NB4 (cell line): ENCODE results near the gene SLK.
A peak's percentile ranks its signal among the peaks of the same experiment; 100 is the strongest.

Experiments
- DNase-seq: peaks from one replicate; pipeline ENCODE4 v3.0.0; 2010; ENCODE audit warnings: low read depth
- H3K4me3 ChIP-seq: one replicate; pipeline ENCODE4 v1.5.1; 2011; ENCODE audit warnings: mild to moderate bottlenecking, low read depth, low read length, moderate library complexity
- MYC ChIP-seq: IDR thresholded peaks from 2 replicates; pipeline ENCODE4 v1.6.1; 2011; ENCODE audit warnings: low read depth, low read length
- POLR2A ChIP-seq: IDR thresholded peaks from 2 replicates; pipeline ENCODE4 v1.6.1; 2011; ENCODE audit warnings: mild to moderate bottlenecking; ENCODE audit not compliant: insufficient read length; ENCODE audit errors: extremely low read depth
- TF ChIP-seq, protein P1 (sequence below): IDR thresholded peaks from one replicate; pipeline ENCODE4 v1.5.1; 2012; ENCODE audit warnings: low read depth, low read length
- TF ChIP-seq, protein P2 (sequence below): IDR thresholded peaks from 2 replicates; pipeline ENCODE4 v1.6.1; 2011; ENCODE audit warnings: low read depth, low read length

SLK gene

DNA sequence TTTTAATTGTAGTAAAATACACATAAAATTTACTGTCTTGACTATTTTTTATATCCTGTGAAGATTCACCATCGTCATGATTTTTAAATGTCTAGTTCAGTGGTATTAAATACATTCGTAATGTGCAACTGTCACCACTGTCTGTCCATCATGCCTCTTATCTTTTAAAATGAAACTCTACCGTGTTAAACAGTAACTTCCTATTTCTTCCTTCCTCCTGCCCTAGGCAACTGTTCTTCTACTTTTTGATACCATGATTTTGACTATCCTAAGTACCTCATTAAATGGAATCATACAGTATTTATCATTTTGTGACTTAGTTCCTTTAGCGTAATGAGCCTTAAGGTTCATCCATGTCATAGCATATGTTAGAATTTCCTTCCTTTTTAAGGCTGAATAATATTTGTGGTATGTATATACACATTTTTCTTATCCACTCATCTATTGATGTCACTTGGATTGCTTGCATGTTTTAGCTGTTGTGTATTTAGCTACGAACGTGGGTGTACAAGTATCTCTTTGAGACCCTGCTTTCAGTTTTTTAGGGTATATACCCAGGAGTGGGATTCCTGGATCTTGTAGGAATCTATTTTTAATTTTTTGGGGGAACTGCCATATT is 13.5 kb downstream of the SLK start:
- peak; percentile 39 for DNase-seq
- TF ChIP-seq MYC (no peak), POLR2A (no peak)
- TF ChIP-seq, protein P1, sequence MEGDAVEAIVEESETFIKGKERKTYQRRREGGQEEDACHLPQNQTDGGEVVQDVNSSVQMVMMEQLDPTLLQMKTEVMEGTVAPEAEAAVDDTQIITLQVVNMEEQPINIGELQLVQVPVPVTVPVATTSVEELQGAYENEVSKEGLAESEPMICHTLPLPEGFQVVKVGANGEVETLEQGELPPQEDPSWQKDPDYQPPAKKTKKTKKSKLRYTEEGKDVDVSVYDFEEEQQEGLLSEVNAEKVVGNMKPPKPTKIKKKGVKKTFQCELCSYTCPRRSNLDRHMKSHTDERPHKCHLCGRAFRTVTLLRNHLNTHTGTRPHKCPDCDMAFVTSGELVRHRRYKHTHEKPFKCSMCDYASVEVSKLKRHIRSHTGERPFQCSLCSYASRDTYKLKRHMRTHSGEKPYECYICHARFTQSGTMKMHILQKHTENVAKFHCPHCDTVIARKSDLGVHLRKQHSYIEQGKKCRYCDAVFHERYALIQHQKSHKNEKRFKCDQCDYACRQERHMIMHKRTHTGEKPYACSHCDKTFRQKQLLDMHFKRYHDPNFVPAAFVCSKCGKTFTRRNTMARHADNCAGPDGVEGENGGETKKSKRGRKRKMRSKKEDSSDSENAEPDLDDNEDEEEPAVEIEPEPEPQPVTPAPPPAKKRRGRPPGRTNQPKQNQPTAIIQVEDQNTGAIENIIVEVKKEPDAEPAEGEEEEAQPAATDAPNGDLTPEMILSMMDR: no peak
- TF ChIP-seq, protein P2, sequence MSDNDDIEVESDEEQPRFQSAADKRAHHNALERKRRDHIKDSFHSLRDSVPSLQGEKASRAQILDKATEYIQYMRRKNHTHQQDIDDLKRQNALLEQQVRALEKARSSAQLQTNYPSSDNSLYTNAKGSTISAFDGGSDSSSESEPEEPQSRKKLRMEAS: no peak
- no peak overlapping the region for H3K4me3 ChIP-seq

DNA sequence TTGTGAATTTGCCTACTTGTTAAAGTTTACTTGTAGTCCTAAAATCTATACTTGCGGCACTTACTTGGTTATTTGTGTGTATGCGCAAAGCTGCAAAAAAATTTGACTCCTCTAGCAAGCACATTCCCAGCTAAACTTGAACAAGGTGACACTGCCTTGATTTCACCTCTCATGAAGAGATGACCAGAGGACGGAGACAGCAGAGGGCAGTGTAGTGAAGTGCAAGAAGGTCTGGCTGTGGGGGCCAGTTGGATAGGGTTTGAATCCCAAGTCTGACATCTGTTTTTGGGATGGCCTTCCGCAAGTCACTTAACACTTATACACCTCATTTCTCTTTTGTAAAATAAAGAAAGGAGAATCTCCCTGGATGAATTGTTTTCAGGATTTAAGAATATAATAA is 15.7 kb downstream of the SLK start:
- no peak overlapping the region for H3K4me3 ChIP-seq
- TF ChIP-seq MYC (no peak), POLR2A (no peak)
- TF ChIP-seq, protein P1: no peak
- TF ChIP-seq, protein P2: no peak
- DNase-seq: peak; percentile 33

DNA sequence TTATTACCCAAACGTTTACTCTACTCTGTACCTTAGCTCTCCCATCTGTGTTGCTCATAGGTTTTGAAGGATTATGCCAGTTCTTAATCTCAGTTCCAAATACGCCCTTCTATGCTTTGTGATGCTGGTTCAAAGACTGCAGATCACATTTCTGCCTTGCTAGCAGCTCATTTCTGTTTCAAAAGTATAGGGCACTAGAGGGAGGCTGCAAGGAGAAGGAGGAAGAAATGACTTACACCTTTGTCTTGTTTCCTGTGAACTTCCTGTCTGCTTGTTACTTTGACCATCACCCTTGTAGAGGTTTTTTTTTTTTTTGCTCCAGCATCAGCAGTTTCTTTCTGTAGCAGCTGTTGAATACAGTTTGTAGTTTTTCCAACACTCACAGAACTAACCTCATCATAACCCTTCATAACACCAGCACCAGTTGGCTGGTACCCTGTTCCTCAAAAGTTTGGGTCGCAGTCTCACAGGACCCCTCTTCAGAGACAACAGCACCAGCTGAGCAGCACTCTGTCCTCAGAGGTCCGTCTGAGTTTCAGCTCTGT is 16.5 kb downstream of the SLK start:
- DNase-seq: peak; percentile 21
- no peak overlapping the region for H3K4me3 ChIP-seq

DNA sequence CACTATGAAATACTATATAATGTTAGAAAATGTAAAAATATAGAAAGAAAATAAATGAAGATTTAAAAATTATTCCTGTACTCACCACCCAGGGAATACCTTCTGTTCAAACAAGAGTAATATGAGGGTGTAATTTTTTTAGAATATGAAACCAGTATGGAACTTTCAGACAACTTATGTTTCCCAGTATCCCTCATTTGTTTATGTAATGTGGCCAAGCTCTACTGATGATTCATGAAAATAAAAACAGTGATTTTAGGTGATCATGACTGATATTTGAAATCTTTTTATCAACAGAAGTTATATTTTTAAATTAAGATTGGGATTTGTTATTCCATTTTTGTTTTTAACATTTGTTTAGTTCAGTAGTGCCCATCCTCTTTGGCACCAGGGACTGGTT is 18.8 kb downstream of the SLK start:
- no peak overlapping the region for H3K4me3 ChIP-seq
- TF ChIP-seq, protein P1: no peak
- TF ChIP-seq, protein P2: no peak
- no peak for TF ChIP-seq POLR2A
- TF ChIP-seq MYC: no peak
- no peak for DNase-seq

More for the DNA sequence above, 16.5 kb downstream of the SLK start:
- TF ChIP-seq, protein P2: no peak
- TF ChIP-seq, protein P1: no peak
- no peak for TF ChIP-seq MYC
- no peak for TF ChIP-seq POLR2A

DNA sequence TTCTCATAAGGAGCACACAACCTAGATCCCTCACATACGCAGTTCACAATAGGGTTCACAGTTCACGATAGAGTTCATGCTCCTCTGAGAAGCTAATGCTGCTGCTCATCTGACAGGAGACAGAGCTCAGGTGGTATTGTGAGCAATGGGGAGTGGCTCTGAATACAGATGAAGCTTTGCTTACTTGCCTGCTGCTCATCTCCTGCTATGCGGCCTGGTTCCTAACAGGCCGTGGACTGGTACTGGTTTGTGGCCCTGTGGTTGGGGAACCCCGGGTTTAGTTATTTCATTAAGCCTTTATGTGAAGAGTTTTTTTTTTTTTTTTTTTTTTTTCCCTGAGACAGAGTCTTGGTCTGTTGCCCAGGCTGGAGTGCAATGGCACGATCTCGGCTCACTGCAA is 19.4 kb downstream of the SLK start:
- H3K4me3 ChIP-seq: no peak overlapping the region
- DNase-seq: no peak
- TF ChIP-seq, protein P2: no peak
- TF ChIP-seq MYC (no peak), POLR2A (no peak)
- TF ChIP-seq, protein P1: no peak
